HepG2 (cell line): ENCODE measurements around the gene PPP1R8. TPM values are rescaled to one million over a fixed set of nuclear protein-coding genes. Genes with fewer than 3 reads are reported as not detected.

Source experiments
- BRD4 ChIP-seq: sonication (generic); formaldehyde crosslinking; IDR thresholded peaks from 2 replicates; pipeline ENCODE4 v1.4.0; 2020; ENCODE audit warnings: missing genetic modification reagents
- GATA4 ChIP-seq: sonication (generic); IDR thresholded peaks from 2 replicates; pipeline ENCODE4 v1.6.1; 2016; ENCODE audit warnings: antibody characterized with exemption, low read depth, borderline replicate concordance
- KDM1A ChIP-seq: IDR thresholded peaks from 2 replicates; pipeline ENCODE4 v1.6.1; 2016; ENCODE audit warnings: missing compliant biosample characterization
- KDM3A ChIP-seq: IDR thresholded peaks from 2 replicates; pipeline ENCODE4 v1.6.1; 2018; ENCODE audit warnings: low read depth, missing compliant biosample characterization
- MAFK ChIP-seq, 2 experiments: IDR thresholded peaks in 1 of 2; conservative IDR thresholded peaks in 1 of 2; 2 replicates each; pipeline ENCODE4 v1.6.1; 2011; ENCODE audit warnings: improper control_type of control experiment in 2 of 2, low read length in 2 of 2
- NR1H2 ChIP-seq: sonication (generic); formaldehyde crosslinking; IDR thresholded peaks from 2 replicates; pipeline ENCODE4 v1.8.1; 2022; ENCODE audit warnings: low read depth, missing genetic modification reagents, borderline replicate concordance
- NR2C2 ChIP-seq: sonication (generic); formaldehyde crosslinking; IDR thresholded peaks from 2 replicates; pipeline ENCODE4 v1.4.0; 2020; ENCODE audit warnings: missing genetic modification reagents, mild to moderate bottlenecking, moderate library complexity, borderline replicate concordance
- SOX5 ChIP-seq: IDR thresholded peaks from 2 replicates; pipeline ENCODE4 v1.6.1; 2016; ENCODE audit warnings: borderline replicate concordance
- TFDP1 ChIP-seq: IDR thresholded peaks from 2 replicates; pipeline ENCODE4 v1.6.1; 2016; ENCODE audit warnings: missing compliant biosample characterization, missing genetic modification reagents, borderline replicate concordance
- ZMAT3 ChIP-seq: sonication (generic); formaldehyde crosslinking; conservative IDR thresholded peaks from 2 replicates; pipeline ENCODE4 v1.7.0; 2021; ENCODE audit warnings: missing genetic modification reagents
- ZNF503 ChIP-seq: sonication (generic); formaldehyde crosslinking; IDR thresholded peaks from 2 replicates; pipeline ENCODE4 v1.4.0; 2020; ENCODE audit warnings: missing genetic modification reagents
- ZNF607 ChIP-seq: sonication (generic); formaldehyde crosslinking; IDR thresholded peaks from 2 replicates; pipeline ENCODE4 v1.5.1; 2020; ENCODE audit warnings: missing genetic modification reagents, mild to moderate bottlenecking, borderline replicate concordance
- ZNF709 ChIP-seq: sonication (generic); formaldehyde crosslinking; IDR thresholded peaks from 2 replicates; pipeline ENCODE4 v1.5.0; 2020; ENCODE audit warnings: mild to moderate bottlenecking, missing genetic modification reagents
- ZNF772 ChIP-seq: sonication (generic); formaldehyde crosslinking; IDR thresholded peaks from 2 replicates; pipeline ENCODE4 v1.5.0; 2020; ENCODE audit warnings: mild to moderate bottlenecking, missing genetic modification reagents
- ZNF781 ChIP-seq: sonication (generic); formaldehyde crosslinking; IDR thresholded peaks from 2 replicates; pipeline ENCODE4 v1.5.1; 2020; ENCODE audit warnings: borderline replicate concordance, mild to moderate bottlenecking, missing genetic modification reagents; ENCODE audit errors: not compliant biosample characterization
- polyA plus RNA-seq, 8 experiments: library from polyadenylated mRNA; depleted of rRNA in 3 of 8; stranded (reverse) in 7 of 8; unstranded in 1 of 8; fragments of >200 nt; fragmentation: Illumina TruSeq in 4 of 8; extraction: Trizol in 4 of 8; gene quantifications; 2 replicates each; pipeline versions ENCODE4 v1.2.1 to v1.2.3, GENCODE V29; 2011 to 2016; ENCODE audit warnings: low read depth in 4 of 8, missing spikeins in 1 of 8, mixed read lengths in 1 of 8; ENCODE audit not compliant: insufficient read depth in 1 of 8
- total RNA-seq, 5 experiments: library from RNA; depleted of rRNA; stranded (reverse); fragments of >200 nt; fragmentation: Illumina TruSeq; extraction: Trizol; gene quantifications; 2 replicates each; pipeline ENCODE4 v1.2.3, GENCODE V29; 2016; ENCODE audit warnings: low read depth in 1 of 5
- TF ChIP-seq, protein P1 (sequence below): sonication (generic); formaldehyde crosslinking; conservative IDR thresholded peaks from 2 replicates; pipeline ENCODE4 v1.5.0; 2020; ENCODE audit warnings: missing genetic modification reagents
- TF ChIP-seq, protein P2 (sequence below), 2 experiments: sonication (generic) in 1 of 2; formaldehyde crosslinking in 1 of 2; IDR thresholded peaks; 2 replicates each; pipeline versions ENCODE4 v1.5.1 to v1.6.1; 2011 to 2020; ENCODE audit warnings: borderline replicate concordance in 1 of 2, low read depth in 1 of 2, low read length in 1 of 2, mild to moderate bottlenecking in 1 of 2, missing genetic modification reagents in 1 of 2, moderate library complexity in 1 of 2
- TF ChIP-seq, protein P3 (sequence below): sonication (generic); formaldehyde crosslinking; IDR thresholded peaks from 2 replicates; pipeline ENCODE4 v1.5.0; 2020; ENCODE audit warnings: missing genetic modification reagents
- TF ChIP-seq, protein P4 (sequence below): sonication (generic); formaldehyde crosslinking; IDR thresholded peaks from 2 replicates; pipeline ENCODE4 v1.8.1; 2023; ENCODE audit warnings: missing genetic modification reagents, mild to moderate bottlenecking, borderline replicate concordance

The PPP1R8 gene
- total and polyA plus RNA-seq, 2 of the 13 experiments (the other 11 are each of a cell fraction or from before 2014, with no cell fraction given): 38.3 to 62.2 TPM

- TF ChIP-seq TFDP1 (CRISPR knock-in tag) (peak; percentile 69), SOX5 (peak; percentile 58; the same call in 1 of the 2 replicates), ZNF503 (CRISPR knock-in tag) (peak; percentile 62; the same call in 1 of the 2 replicates), KDM1A (0 out of 2 replicates have a peak, but pooled peaks have one; percentile 25), BRD4 (peak; percentile 76; the same call in 1 of the 2 replicates), ZMAT3 (CRISPR knock-in tag) (peak; percentile 81), GATA4 (no peak; the same call in 1 of the 2 replicates), KDM3A (CRISPR knock-in tag) (peak; percentile 71; the same call in 1 of the 2 replicates), ZNF781 (CRISPR knock-in tag) (no peak), NR1H2 (CRISPR knock-in tag) (no peak), ZNF772 (CRISPR knock-in tag) (0 out of 2 replicates have a peak, but pooled peaks have one; percentile 78), ZNF607 (CRISPR knock-in tag) (peak; percentile 97), MAFK (conservative IDR thresholded peaks at IDR 0.05 in 1 of 2, IDR thresholded peaks at IDR 0.05 in 1 of 2; ENCODE audit: low read length in 2 of 2) (no peak), ZNF709 (CRISPR knock-in tag) (no peak), NR2C2 (CRISPR knock-in tag) (peak; percentile 61; the same call in 1 of the 2 replicates)
- TF ChIP-seq, protein P1, sequence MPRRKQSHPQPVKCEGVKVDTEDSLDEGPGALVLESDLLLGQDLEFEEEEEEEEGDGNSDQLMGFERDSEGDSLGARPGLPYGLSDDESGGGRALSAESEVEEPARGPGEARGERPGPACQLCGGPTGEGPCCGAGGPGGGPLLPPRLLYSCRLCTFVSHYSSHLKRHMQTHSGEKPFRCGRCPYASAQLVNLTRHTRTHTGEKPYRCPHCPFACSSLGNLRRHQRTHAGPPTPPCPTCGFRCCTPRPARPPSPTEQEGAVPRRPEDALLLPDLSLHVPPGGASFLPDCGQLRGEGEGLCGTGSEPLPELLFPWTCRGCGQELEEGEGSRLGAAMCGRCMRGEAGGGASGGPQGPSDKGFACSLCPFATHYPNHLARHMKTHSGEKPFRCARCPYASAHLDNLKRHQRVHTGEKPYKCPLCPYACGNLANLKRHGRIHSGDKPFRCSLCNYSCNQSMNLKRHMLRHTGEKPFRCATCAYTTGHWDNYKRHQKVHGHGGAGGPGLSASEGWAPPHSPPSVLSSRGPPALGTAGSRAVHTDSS: no peak
- TF ChIP-seq, protein P2, sequence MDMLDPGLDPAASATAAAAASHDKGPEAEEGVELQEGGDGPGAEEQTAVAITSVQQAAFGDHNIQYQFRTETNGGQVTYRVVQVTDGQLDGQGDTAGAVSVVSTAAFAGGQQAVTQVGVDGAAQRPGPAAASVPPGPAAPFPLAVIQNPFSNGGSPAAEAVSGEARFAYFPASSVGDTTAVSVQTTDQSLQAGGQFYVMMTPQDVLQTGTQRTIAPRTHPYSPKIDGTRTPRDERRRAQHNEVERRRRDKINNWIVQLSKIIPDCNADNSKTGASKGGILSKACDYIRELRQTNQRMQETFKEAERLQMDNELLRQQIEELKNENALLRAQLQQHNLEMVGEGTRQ (IDR thresholded peaks at IDR 0.05; ENCODE audit: low read depth, low read length): no peak
- TF ChIP-seq, protein P2 (CRISPR knock-in tag; IDR thresholded peaks at IDR 0.05; ENCODE audit: borderline replicate concordance): no peak
- TF ChIP-seq, protein P3, sequence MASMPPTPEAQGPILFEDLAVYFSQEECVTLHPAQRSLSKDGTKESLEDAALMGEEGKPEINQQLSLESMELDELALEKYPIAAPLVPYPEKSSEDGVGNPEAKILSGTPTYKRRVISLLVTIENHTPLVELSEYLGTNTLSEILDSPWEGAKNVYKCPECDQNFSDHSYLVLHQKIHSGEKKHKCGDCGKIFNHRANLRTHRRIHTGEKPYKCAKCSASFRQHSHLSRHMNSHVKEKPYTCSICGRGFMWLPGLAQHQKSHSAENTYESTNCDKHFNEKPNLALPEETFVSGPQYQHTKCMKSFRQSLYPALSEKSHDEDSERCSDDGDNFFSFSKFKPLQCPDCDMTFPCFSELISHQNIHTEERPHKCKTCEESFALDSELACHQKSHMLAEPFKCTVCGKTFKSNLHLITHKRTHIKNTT: no peak
- TF ChIP-seq, protein P4, sequence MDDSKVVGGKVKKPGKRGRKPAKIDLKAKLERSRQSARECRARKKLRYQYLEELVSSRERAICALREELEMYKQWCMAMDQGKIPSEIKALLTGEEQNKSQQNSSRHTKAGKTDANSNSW (CRISPR knock-in tag): no peak
These were observed at the start of gene PPP1R8 (continued) for GRCh38 chr1:27830621-27831440.
